Muscle layer of duodenum (tissue), 2 donors: ENCODE data around the gene ANKS1B.
A peak's percentile ranks its signal among the peaks of the same experiment; 100 is the strongest.

Experiments used
- H3K27ac ChIP-seq: one replicate; pipeline ENCODE4 v1.7.0; 2013; ENCODE audit warnings: mild to moderate bottlenecking, low read length
- H3K27me3 ChIP-seq: one replicate; pipeline ENCODE4 v1.7.0; 2013; ENCODE audit warnings: low read depth, mild to moderate bottlenecking, control low read depth, low read length
- H3K36me3 ChIP-seq, 2 donors: one replicate each; pipeline ENCODE4 v1.7.0; 2013; ENCODE audit warnings: low read length in 2 of 2, control low read depth in 1 of 2, mild to moderate bottlenecking in 1 of 2; ENCODE audit not compliant: insufficient read depth in 2 of 2, control insufficient read depth in 1 of 2
- H3K4me1 ChIP-seq, 2 donors: one replicate each; pipeline ENCODE4 v1.7.0; 2013; ENCODE audit warnings: low read length in 2 of 2, mild to moderate bottlenecking in 2 of 2, control low read depth in 1 of 2, moderate library complexity in 1 of 2; ENCODE audit not compliant: insufficient read depth in 2 of 2, control insufficient read depth in 1 of 2
- H3K4me3 ChIP-seq, 2 donors: one replicate each; pipeline ENCODE4 v1.7.0; 2013; ENCODE audit warnings: low read length in 2 of 2, low read depth in 1 of 2, mild to moderate bottlenecking in 1 of 2
- H3K9me3 ChIP-seq, 2 donors: one replicate each; pipeline ENCODE4 v1.7.0; 2013; ENCODE audit warnings: low read length in 2 of 2, control low read depth in 1 of 2, mild to moderate bottlenecking in 1 of 2; ENCODE audit not compliant: control insufficient read depth in 1 of 2
- donor health status: healthy.

The ANKS1B gene

DNA sequence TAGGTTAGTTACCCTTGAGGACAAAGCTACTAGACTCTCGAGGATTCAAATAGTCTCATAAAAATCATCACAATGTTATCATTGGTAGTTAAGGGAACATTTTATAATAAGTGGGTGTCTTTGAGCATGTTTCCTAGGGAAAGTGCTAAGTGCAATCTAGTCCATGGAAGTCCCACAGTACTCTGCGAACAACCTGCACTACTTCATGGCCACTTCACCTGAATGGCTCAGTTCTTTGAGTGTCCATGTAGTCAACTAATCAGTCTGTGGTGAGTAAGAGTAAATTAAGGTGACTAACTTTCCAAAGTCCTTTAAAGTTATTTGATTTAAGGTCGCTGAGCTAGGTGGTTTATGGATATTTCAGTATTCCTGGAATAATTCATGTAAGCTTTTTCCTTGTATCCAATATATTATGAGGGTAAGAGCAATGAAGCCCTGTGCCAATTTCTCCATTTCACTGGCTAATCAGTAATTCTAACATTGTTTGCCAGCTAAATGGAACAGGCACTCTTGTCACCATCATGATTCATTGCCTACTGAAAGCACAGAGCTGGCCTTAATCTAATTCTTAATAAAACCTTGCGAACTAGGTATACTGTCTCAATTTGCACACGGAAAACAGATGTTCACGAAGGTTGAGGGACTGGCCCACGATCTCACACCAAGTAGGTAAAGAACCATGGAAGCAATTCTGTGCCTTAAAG lies 844.6 kb downstream of the ANKS1B start:
- no peaks in the 10 kb centered on the region for H3K27me3 ChIP-seq
- H3K36me3 ChIP-seq: no peaks in the 10 kb centered on the region
- H3K4me3 ChIP-seq: no peak overlapping the region
- no peak overlapping the region for H3K27ac ChIP-seq
- H3K4me1 ChIP-seq: no peaks in the 10 kb centered on the region
- H3K9me3 ChIP-seq: no peaks in the 10 kb centered on the region

DNA sequence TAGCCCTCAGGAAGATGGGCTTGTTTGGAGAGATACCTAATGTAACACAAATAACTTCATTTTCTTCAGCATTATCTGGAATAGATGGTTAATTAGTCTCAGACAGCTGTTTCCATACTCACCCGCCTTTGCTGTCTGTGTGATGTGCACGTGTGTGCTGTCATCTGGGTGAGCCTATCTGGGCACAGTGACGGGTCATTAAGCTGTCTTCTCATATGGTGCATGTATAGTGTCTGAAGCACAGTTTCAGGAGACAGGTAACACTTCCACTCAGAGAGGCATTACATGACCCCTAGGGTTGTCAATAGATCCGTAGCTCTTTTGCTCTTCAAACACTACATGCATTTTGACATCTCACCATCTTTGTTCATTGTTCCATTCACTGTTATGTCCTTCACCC lies 846.3 kb downstream of the ANKS1B start:
- Histone ChIP-seq H3K4me1 (no peaks in the 10 kb centered on the region), H3K4me3 (no peak overlapping the region), H3K27ac (no peak overlapping the region), H3K36me3 (no peaks in the 10 kb centered on the region), H3K9me3 (no peaks in the 10 kb centered on the region), H3K27me3 (no peaks in the 10 kb centered on the region)

DNA sequence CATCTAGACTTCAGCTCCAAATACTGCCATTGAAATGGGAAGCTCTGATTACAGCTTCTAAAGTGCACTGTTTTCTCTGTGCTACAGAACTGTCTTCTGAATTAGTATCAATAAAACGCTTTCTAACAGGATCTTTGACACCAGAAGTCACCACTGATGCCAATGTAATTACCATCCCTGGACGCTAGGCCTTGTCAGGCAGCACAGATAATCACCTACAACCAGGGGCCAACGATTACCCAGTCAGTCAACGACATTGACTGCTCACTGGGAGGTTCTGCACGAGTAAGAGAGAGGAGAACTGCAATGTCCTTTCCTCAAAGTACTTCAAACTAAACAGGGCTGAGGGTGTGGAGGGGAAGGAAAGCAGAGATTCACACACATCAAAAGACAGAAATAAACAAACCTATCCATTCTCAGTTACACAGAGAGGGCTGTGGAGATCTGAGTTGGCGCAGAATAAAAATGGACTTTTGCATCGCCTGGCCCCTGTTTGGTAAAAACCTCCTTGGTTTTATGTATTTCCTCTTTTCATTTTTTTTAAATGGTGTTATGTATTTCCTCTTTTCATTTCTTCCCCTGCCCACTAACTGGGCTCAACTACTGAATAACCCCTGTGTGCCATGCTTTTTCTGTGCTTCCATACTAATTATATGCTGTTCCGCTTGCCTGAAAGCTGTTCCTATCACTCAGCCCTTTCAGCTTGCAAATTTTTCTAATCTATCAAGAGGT lies 847.4 kb downstream of the ANKS1B start:
- Histone ChIP-seq H3K36me3 (no peaks in the 10 kb centered on the region), H3K4me1 (no peaks in the 10 kb centered on the region), H3K4me3 (no peak overlapping the region), H3K9me3 (no peaks in the 10 kb centered on the region), H3K27me3 (no peaks in the 10 kb centered on the region), H3K27ac (no peak overlapping the region)

DNA sequence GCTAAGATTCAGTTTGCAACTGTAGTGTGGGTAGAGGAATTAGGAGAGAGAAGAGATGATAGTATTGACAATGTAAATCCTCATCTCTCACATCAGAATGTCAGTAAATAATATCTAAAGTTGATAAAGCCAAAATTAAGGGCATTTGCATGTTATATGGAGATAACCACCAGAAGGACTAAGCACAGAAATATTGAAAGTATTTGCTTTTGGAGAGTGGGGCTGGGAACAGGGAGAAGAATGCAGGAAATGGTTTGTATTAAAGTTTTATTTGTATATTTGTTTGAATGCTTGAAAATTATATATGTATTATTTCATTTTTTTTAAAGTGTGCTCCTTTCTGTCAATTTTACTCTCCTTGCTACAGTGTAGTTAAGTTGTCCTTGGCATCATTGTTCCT lies 848.2 kb downstream of the ANKS1B start:
- H3K4me1 ChIP-seq: no peaks in the 10 kb centered on the region

DNA sequence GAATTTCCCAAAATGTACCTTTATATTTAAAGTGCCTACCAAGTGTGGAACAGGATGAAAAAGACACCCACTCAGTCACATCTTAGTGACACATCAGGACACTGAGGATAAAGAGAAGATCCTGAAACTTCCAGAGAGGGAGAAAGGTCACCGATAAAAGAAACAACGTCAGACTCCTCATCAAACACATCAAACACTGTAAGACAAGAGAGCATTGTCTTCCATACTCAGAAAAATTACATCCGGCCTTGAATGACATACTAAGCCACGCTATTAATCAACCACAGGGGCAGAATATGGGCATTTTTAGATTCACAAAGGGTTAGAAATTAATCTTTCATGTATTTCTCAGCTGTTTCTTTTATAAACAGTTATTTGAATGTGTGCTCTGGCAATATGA lies 849.4 kb downstream of the ANKS1B start:
- H3K9me3 ChIP-seq: no peaks in the 10 kb centered on the region
- no peak overlapping the region for H3K4me3 ChIP-seq
- H3K4me1 ChIP-seq: no peaks in the 10 kb centered on the region
- no peaks in the 10 kb centered on the region for H3K36me3 ChIP-seq
- no peak overlapping the region for H3K27ac ChIP-seq
- H3K27me3 ChIP-seq: no peaks in the 10 kb centered on the region

More for the DNA sequence above, 848.2 kb downstream of the ANKS1B start:
- H3K27me3 ChIP-seq: no peaks in the 10 kb centered on the region
- no peaks in the 10 kb centered on the region for H3K36me3 ChIP-seq
- H3K9me3 ChIP-seq: no peaks in the 10 kb centered on the region
- H3K4me3 ChIP-seq: no peak overlapping the region
- no peak overlapping the region for H3K27ac ChIP-seq

DNA sequence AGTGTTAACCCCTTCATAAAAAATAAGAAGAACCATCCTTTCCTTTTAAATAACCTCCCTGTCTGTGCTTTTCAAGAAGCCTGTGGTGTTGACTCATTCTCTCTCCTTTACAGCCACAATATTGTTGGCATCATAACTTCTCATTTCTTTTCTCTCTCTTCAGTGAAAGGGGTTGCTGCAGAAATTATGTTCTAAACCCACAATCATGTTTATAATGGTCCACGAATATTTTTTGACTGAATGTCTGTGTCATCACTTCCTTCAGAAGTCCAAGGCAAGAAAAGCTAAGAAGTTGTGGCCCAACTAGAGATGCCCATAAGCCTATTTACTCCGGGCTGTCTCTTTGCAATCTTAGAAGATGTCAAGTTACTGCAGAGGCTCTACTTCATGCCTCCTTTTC lies 851.3 kb downstream of the ANKS1B start:
- Histone ChIP-seq H3K36me3 (no peaks in the 10 kb centered on the region), H3K27ac (no peak overlapping the region), H3K4me1 (no peaks in the 10 kb centered on the region), H3K9me3 (no peaks in the 10 kb centered on the region), H3K27me3 (no peaks in the 10 kb centered on the region), H3K4me3 (no peak overlapping the region)

DNA sequence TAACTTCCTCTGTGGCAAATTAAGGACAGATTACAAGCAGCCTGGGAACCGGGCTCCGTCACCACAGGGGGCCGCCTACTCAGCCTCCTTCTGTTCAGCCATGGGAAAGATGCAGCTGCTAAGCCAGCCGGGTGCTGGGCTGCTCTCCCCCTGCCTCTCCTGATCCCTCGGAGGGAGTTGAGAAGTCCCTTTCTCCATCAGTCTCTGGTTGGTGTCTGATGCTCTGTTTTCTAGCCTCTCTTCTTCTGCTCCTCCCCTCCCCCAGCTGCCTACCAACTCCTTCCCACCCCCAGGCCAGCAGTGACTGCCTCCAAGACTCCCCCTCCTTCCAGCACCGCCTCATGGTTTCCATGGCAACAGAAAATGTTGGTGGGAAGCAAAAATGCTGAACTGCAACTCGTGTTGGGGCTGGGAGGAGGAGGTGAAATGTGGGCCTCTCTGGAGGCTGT lies 853.0 kb downstream of the ANKS1B start:
- no peak overlapping the region for H3K4me3 ChIP-seq
- H3K36me3 ChIP-seq: no peaks in the 10 kb centered on the region

DNA sequence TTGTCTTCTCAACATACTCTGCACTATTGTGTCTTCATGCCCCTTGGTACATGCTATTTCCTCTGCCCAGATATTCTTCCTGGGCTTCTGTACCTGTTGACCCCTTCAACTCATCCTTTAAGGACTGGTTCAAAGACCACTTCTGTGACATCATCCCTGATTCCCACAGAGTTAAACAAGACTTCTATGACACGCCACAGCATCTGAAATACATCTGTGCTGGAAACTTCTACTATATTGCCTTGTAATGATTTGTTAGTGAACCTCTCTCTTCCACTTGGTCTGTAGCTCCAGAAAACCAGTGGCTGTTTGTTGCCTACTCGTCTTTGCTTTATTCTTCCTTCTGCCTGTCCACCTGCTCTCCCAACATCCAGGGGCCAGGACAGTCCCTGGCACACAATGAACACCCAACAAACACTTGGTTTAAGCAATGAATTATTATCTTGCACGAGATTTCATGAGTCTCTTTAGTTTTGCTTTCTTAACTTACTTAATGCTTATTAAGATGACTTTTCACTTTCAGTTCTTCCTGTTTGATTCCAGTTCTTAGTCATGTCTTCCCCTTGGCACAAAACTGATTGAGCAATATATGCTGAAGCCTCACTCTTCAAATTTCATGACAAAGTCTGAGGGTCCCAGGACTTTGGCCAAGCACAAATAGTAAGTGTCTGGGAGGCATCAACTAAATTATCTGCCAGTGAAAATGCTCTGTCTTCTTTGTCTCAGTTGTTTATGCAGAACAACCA lies 853.8 kb downstream of the ANKS1B start:
- peak overlapping the region in 1 of 2 donors; percentile 52 for H3K4me3 ChIP-seq
- no peaks in the 10 kb centered on the region for H3K9me3 ChIP-seq
- no peaks in the 10 kb centered on the region for H3K36me3 ChIP-seq
- no peaks in the 10 kb centered on the region for H3K4me1 ChIP-seq
- no peaks in the 10 kb centered on the region for H3K27me3 ChIP-seq
- peak overlapping the region; percentile 24 for H3K27ac ChIP-seq

More for the DNA sequence above, 853.0 kb downstream of the ANKS1B start:
- no peaks in the 10 kb centered on the region for H3K27me3 ChIP-seq
- H3K9me3 ChIP-seq: no peaks in the 10 kb centered on the region
- peak overlapping the region; percentile 24 for H3K27ac ChIP-seq
- no peaks in the 10 kb centered on the region for H3K4me1 ChIP-seq

DNA sequence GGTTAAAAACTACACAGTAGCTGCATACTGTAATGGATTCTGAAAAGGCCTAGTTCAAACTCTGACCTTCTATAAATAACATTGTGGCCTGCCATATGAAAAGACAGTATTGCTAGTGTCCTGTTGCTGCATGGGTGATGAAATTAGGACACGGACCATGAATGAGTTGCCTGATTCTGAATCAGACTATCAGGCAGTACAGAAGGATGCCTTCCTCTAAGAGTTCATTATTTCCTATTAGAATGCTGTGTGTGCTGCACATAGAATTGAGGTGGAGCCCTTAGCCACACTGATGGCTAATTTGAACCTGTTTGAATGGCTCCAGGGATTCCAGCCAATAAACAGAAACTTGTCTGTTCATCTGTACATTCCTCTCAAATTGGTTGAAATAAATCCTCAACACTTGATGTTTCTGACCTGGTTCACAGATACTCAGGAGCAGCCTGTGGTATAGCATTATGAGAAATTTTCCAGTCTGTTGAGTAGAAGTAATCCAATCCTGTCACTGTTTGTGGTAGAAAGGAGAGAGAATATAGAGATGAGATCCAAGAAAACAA lies 856.4 kb downstream of the ANKS1B start:
- Histone ChIP-seq H3K27me3 (no peaks in the 10 kb centered on the region), H3K4me3 (no peak overlapping the region), H3K36me3 (no peaks in the 10 kb centered on the region), H3K27ac (no peak overlapping the region), H3K4me1 (no peaks in the 10 kb centered on the region), H3K9me3 (no peaks in the 10 kb centered on the region)

DNA sequence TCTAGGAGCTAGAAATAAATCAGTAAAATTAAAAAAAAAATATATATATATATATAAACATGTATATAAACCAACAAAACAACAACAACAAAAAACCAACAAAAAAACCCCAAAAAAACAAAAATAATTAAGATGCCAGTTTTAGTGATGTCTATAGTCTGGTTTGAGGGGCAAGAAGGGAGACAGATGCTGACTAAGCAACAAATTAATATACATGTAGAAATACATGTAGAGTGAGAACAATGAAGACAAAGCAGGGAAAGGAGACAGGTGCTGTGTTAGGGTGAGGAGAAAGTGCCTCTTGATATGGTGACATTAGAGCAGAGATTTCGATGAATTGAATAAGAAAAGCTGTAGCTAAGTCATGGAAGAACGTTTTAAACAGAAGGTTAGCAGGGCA lies 861.8 kb downstream of the ANKS1B start:
- Histone ChIP-seq H3K4me3 (no peak overlapping the region), H3K27me3 (no peaks in the 10 kb centered on the region), H3K9me3 (no peaks in the 10 kb centered on the region)

DNA sequence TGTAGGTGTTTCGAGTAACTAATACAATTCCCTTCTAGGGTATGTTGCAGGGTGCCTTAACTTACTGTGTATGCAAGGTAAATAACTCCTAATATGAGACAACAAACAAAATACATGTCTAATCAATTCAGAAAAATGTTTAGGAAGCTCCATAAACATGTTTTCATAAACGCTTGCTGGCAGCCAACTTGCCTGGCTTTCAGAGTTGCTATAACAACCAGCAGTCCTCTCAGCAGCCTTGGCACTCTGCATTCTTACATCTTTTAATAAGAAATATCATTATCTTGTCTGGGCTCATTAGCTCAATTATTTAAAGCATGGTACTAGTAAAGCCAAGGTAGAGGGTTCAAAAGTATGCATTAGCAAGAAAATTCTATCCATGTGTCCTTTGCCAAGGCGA lies 862.2 kb downstream of the ANKS1B start:
- H3K4me3 ChIP-seq: no peak overlapping the region
- no peaks in the 10 kb centered on the region for H3K36me3 ChIP-seq
- H3K9me3 ChIP-seq: no peaks in the 10 kb centered on the region
- H3K27me3 ChIP-seq: no peaks in the 10 kb centered on the region
- H3K4me1 ChIP-seq: no peaks in the 10 kb centered on the region
- H3K27ac ChIP-seq: no peak overlapping the region

More for the DNA sequence above, 861.8 kb downstream of the ANKS1B start:
- H3K27ac ChIP-seq: no peak overlapping the region
- H3K36me3 ChIP-seq: no peaks in the 10 kb centered on the region
- H3K4me1 ChIP-seq: no peaks in the 10 kb centered on the region
